Stimulated activated CD8-positive, alpha-beta memory T cell treated with anti-CD3 and anti-CD28 coated beads, Interleukin-4, amount 100 ng/mL, for 4 hours (primary cell): ENCODE results near the gene PTGDR2.
"Not testable (repeated sequence)": the region's sequence is repeated elsewhere in the genome, so short reads cannot be mapped to it uniquely, and the experiment has no call there.

Experiments
- DNase-seq, 2 donors: peaks; one replicate each; pipeline ENCODE4 v3.0.0-alpha.2; 2020; ENCODE audit warnings: low read depth in 2 of 2, low spot score in 1 of 2

PTGDR2 gene

DNA sequence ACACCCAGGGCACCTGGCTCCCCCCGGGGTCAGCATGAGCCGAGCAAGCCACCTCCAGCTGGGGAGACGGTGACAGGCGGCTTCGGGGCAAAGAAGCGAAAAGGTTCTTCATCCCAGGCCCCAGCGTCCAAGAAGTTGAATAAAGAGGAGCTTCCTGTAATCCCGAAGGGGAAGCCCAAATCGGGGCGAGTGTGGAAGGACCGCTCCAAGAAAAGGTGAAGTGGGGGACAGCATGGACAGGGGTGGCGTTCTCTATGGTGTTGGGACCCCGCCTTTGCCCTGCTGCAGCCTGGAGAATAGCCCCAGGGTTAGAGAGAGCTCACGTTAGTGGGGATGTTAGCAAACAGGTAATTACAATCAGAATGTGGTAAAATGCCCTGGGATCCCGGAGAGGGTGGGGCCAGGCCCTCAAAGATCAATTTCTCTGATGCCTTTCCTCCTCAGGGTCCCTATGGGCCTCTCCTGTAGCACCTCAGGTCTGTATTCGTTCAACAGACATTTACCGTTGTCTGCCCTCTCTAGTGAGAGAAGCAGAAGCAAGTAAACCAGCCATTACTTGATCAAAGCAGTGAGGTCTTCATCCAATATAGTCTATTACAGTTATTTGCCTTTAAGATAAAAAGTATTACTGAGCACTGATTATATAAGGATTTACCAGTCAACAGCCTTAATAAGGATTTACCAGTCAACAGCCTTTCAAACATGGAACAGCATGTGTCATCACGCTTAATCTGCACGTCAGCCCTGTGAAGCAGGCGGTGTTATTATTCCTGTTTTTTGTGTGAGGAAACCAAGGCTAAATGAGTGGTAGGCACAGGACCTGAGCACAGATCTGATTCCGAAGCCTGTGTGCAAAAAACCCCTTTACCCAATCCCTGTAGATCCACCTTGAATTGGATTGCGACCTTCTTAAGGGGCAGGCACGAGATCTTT is 12.8 kb downstream of the PTGDR2 start:
- DNase-seq: no peak

DNA sequence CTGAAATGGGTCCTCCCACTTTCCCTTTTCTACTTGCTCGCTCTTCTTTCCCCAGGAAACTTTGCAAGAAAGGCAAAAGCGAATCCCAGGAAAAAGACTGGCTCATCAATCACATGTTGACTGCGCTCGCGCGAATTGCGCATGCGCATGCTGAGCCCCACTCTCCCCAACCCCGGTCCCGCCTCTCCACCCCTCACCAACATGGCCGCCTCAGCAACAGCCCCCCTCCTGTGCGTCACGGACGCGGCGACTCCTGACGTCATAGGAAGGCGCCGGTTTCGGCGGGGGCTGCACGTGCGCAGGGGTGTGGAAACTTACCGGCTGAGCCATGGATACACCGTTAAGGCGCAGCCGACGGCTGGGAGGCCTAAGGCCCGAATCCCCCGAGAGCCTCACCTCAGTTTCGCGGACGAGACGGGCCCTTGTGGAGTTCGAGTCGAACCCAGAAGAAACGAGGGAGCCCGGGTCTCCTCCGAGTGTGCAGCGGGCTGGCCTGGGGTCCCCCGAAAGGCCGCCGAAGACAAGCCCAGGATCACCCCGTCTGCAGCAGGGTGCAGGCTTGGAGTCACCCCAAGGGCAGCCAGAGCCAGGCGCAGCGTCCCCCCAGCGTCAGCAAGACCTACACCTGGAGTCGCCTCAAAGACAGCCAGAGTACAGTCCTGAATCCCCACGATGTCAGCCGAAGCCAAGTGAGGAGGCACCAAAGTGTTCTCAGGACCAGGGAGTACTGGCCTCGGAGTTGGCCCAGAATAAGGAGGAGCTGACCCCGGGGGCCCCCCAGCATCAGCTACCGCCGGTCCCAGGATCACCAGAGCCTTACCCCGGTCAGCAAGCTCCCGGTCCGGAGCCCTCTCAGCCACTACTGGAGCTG is 13.7 kb downstream of the PTGDR2 start, which contains the start of gene CCDC86:
Gene CCDC86 (plus strand): TSS at position 317 of the 871 bp plus-strand sequence. CDS start 12 bp downstream, at position 329.
- DNase-seq: peak; percentile 97 to 99

DNA sequence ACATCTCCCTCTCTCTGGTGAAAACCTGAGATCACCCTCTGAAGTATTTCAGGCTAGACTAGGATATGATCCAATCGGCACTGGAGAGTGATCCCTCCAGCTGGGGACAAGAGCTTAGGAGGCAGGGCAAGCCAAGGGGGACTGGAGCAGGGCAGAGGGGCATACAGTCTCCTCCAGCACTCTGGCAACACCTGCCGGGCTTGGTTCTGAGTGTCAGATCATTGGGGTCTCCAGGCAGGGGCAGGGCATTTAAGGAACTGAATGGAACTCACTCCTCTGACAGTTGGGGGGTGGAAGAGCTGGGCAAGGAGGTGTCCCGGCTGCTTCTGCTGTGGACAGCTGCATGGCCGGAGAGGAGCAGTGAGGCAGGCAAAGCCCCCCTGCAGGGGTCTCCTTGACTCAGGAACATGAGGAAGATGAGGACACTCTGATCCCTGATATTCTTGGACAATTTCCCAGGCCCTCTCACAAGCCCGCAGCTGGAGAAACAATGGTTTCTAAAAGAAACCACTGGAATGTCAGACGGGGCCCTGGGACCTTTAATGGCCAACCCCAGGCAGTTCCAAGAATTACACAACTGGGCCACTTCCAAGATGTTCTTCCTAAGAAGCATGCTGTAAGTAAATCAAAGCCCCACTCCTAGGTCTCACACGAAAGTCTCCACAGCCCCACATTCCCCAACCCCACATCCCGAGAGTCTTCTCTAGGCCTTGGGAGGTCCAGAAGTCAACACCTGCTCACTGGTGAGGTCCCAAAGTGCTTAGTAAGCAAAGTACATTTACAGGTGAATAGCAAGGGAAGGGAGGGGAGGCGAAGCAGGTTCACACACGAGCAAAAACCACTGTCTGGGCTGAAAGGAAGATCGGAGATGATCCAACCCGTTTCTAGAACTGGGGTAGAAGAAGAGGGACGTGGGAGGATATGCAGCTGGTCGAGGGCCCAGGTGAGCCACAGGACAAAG is 15.0 kb downstream of the PTGDR2 start:
- DNase-seq: no peak

GRCh38 chr11:60838132-60838531 is 17.6 kb downstream of the PTGDR2 start:
- no peak for DNase-seq

DNA sequence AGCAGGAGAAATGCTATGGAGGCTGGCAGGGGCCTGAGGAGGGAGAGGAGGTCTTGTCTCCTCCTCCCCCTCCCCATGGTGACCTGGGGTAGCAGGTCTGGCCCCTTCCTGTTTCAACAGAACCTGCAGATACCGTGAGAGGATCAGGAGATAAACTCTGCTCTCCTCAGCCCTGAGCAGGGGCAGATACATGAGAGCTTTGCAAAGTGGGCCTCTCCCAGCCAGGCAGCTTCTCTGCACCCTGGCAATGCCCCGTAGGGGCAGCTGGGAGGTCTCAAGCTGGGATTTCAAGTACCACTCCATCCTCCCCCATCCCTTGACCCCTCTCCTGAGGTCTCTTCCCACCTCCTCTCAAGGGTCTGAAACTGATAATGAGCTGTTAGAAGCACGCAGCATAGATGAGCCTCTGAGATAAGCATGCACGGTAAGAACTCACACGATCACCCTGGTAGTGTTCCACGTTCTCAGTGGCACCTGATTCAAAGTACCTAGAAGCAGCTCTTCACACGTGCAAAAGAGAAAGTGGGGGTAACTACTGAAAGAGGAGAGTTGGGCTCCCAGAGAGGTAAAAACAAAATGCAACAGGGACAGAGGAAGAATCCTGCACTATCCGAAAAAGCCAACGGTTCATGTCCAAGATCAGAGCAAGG is 18.8 kb downstream of the PTGDR2 start:
- no peak for DNase-seq

DNA sequence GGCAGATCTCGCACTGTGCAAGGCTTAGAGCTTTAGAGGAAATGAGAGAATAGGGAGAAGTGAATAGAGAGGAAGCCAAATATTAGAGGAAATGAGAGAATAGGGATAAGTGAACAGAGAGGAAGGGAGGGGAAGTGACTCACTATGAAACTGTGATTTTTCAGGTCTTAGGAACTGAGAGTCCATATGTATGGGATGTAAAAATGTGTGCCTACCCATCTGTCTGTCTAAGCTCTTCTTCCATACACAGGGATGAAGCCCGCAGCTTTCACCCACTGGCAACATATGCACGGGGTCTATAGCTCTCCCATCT is 20.3 kb downstream of the PTGDR2 start:
- DNase-seq: no peak

DNA sequence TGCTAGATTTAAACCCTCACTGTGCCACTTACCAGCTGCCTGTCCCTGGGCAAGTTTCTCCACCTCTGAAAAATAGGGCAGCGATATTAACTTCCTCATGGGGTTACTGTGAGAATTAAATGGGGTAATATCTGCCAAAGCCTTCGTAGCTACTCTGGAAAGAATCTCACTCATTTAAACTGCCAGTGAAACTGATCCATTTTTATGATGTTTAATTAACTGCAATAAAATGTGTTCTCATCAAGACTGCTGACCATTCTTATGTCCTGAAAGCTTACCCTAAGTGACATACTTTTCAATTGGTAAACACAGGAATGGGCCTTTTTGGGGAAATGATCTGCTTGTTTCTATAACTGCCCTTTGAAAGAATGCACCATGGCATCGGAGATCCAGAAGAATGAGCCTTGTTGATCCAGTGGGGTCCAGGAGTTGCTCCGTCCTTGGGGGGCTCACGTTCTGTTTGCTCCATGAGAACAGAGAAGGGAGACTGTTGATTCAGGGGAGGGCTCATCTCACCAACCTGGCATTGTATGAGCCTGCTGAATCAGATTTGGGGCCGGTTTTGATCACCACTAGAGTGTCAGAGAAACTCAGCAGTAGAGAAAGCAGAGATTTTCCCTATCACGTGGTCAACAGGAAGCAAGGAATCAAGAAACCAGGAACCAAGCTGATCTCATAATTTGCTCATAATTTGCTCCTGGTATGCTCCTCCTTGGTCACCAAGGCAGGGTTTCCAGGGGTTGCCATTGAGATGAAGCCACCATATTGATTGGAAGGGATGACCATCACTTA is 20.8 kb downstream of the PTGDR2 start:
- no peak for DNase-seq

GRCh38 chr11:60831501-60832079 is 24.2 kb downstream of the PTGDR2 start:
- no peak for DNase-seq

GRCh38 chr11:60831143-60831500 is 24.6 kb downstream of the PTGDR2 start:
- DNase-seq: peak; percentile 55 to 70

- no peak for DNase-seq
These were observed 25.1 kb downstream of the PTGDR2 start for GRCh38 chr11:60830478-60831142.

GRCh38 chr11:60825790-60826189 is 30.0 kb downstream of the PTGDR2 start:
- no peak for DNase-seq

- DNase-seq: no peak
These were observed 30.6 kb downstream of the PTGDR2 start for GRCh38 chr11:60825118-60825517.

- not testable (repeated sequence) for DNase-seq
These were observed 31.9 kb downstream of the PTGDR2 start for GRCh38 chr11:60823745-60824306.

GRCh38 chr11:60821827-60822599 is 33.7 kb downstream of the PTGDR2 start:
- DNase-seq: no peak

- no peak for DNase-seq
These were observed 37.7 kb downstream of the PTGDR2 start for GRCh38 chr11:60818057-60818456.

- DNase-seq: no peak
These were observed 39.1 kb downstream of the PTGDR2 start for GRCh38 chr11:60816590-60817157.

DNA sequence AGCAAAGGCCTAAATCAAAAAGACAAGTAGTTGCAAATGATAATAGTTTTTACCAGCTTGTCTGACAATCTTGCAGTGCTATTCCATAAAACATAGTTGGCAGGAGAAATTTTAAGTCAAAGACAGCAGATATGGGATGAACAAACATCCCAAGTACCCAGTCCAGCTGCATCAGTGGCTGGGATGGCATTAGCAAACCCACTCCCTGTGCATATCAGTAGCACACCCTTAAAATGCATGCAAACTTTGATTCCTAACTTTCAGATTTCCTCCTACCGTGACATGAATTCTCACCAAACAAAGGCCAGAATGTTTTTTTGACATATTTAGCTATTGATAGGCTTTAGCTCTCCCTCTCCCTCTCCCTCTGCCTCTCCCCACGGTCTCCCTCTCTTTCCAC is 41.6 kb downstream of the PTGDR2 start:
- DNase-seq: no peak
